CD4-positive, alpha-beta T cell treated with Interleukin-1 beta for 1 hour (primary cell): ENCODE data around the gene COL8A1.
"Not testable (repeated sequence)": the region's sequence is repeated elsewhere in the genome, so short reads cannot be mapped to it uniquely, and the experiment has no call there.

Source experiments
- DNase-seq, 2 donors: peaks; one replicate each; pipeline ENCODE4 v3.0.0-alpha.2; 2020 to 2022

COL8A1 gene

DNA sequence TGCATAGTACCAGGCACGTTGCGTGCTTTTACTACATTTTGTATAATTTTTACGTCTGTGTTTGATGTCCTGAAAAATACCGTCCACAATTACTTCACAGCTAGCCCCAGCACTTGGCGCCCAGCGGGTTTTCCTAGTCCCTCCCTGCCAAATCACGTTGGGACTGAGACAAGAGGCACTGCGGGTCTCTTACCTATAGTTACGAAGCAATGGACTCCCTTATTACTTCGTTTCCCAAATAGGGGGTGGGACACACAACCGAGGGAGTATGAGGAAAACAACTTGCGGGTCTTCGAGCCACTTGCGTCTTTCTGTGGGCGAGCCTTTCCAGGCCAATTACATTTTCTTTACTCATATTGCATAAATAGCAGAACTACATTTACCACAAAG lies 178.6 kb downstream of the COL8A1 start:
- no peak for DNase-seq

DNA sequence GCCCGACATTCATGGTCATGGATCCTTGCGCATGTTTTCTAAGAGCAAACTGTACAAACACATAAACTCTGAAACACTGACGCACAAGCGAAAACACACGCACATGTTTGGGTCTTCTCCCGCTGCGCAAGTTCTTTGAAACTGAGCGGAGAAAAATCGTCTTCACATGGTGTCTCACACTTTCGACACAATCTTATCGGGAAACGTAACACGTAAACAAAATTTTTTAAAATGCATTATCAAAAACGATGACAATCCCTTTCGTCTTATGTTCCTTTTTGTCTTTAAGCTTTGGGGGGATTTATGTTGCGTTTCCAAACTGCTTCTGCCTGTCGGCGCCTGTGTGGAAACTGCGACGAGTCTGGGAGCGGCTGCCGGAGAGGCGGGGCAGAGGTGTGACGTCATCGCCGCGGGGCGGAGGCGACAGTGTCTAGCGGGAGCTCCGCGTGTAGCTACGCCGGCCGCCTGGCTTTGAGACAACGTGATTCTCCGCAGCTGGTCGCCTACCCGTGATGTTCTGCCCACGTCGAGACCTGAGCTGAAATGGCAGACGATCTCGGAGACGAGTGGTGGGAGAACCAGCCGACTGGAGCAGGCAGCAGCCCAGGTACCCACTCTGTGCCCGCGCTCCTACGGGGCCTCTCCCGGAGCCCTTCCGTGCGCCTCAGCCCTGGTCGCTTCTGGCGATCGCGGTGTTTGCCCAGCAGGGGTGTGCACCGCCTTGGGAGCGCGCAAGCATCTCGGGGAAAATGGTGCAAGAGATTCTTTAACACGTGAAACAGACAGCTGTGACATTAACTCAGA lies 179.2 kb downstream of the COL8A1 start, which contains the start of gene CMSS1:
Gene CMSS1 (plus strand): TSS at position 426 of the 804 bp plus-strand sequence.
- DNase-seq, result peak; percentile 93 to 94

DNA sequence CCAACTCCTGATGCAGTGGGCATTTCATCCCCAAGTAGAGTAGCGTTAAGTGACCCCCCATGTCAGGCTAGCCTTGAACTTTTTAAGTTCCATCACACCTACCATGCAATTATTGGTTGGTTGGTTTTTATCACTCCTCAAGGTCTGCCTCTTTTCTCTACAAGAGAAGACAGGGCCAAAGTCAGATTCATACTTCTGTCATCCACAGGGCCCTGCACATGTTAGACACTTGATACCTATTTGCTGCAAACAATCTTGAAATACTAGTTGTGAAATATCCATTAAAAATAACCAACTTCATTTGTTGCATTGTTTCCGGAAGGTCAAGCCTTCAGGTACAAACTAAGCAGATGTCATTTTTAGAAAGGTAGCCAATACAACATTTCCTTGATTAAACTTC lies 180.4 kb downstream of the COL8A1 start:
- DNase-seq, result no peak

DNA sequence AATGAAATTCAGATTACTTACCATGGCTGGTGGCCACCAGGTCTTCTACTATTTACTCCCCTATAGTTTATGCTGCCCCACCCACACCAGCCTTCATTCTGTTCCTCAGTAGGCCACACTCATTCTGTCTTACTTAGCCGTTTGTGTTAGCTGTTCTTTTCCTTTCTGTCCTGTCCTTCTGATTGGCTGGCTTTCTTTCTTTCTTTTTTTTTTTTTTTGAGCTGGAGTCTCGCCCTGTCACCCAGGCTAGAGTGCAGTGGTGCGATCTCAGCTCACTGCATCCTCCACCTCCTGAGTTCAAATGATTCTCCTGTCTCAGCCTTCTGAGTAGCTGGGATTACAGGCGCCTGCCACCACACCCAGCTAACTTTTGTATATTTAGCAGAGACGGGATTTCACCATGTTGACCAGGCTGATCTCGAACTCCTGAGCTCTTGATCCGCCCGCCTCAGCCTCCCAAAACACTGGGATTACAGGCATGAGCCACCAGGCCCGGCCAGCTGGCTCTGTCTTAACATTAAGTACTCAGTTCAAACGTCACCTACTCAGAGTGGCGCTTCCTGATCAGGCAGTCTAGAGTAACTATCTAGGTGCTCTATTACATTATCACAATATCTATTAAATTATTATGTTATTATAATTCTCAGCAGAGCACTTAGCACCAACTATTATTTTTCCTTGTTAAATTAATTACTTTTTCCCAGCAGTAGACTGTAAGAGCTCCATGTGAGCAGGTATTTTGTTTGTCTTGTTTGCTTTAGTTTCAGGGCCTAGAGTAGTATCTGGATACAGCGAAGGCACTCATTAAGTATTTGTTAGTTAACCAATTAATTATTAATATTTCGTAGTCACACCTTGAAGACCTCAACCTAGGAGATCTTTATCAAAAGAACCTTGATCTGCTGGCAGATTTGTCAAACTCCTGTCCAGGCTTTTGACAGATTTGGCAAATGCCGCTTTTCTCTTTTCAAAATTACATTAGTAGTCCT lies 185.6 kb downstream of the COL8A1 start:
- no peak for DNase-seq

- DNase-seq, result no peak
These were observed 186.7 kb downstream of the COL8A1 start for GRCh38 chr3:99825004-99825640.

- no peak for DNase-seq
These were observed 191.4 kb downstream of the COL8A1 start for GRCh38 chr3:99829844-99830243.

DNA sequence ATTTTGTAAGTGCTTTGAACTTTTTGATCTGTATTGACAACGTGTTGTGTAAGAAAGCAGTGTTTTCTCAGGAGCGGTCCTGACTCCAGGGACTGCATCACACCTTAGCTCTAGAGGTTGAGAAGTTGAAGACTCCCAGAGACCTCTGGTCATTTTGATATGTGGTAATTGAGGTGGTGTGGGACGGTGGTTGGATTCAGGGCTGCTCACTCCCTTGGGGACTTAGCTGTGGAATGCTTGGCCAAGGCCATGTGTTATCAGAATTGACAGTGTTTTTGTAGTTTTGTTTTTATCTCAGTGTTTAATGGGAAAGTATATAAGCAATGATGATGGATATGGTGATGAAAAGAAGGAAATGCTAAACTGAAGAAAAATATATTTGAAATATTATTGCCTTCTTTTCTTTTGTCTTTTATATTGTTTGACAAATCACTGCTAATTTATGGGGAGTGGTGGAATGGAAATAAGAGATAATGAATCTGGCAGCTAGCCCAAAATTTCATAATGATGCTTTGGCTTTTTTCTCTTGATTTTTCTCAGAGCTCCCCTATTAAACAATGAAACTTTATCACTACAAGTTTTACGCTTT lies 195.3 kb downstream of the COL8A1 start:
- no peak for DNase-seq

DNA sequence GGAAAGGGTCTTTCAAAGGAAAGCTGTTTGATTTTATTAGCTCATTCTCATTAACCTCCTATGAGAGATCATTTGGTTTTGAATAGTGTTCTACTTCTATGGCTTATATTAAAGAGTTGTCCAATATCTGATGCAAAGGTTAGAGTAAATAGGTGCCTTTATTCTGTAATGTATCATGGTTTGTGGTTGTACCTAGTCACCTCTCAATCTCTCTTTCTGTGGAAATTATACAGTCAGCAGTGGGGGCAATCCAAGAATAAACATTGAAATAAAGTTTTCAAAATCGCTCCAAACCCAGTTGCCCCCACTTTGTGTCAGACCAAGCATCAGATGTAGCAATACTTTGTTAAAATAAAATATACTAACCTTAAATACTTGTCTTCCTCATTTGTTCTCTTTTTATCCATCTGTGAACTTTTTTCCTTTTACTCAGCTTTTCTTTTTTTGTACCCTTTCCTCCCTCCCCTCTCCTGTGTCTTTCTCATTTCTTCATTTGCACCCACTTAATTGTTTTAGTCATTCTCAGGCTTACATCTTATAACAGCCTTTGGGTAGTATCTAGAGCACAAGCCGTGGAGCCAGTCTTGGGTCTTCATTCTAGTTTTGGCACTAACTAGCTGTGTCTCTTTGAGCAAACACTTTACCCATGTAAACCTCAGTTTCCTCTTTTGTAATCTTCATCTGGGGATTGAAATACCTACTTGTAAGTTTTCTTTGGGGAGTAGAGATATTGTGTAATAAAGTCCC lies 196.0 kb downstream of the COL8A1 start:
- no peak for DNase-seq

- no peak for DNase-seq
These were observed 198.3 kb downstream of the COL8A1 start for GRCh38 chr3:99836681-99837080.

- DNase-seq, result no peak
These were observed 199.3 kb downstream of the COL8A1 start for GRCh38 chr3:99837715-99838114.

DNA sequence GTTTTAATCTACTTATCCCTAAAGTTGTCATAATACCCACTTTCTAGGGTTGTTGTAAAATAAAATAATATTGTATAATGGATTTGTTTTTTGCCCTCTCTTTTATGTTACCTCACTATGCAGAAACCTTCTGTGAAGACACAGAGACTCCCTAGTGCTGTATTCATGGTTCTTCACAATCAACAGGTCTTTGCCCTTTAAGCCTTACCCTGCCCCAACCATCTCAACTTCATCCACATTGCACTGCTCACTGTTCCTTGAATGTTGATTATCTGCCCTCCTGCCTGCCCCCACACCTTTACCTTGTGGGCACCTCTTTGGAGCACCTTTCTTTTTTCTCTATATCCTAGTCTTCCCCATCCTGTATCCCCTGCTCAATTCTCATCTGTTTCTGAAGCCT lies 200.4 kb downstream of the COL8A1 start:
- no peak for DNase-seq

- DNase-seq, result no peak
These were observed 201.2 kb downstream of the COL8A1 start for GRCh38 chr3:99839613-99840012.

DNA sequence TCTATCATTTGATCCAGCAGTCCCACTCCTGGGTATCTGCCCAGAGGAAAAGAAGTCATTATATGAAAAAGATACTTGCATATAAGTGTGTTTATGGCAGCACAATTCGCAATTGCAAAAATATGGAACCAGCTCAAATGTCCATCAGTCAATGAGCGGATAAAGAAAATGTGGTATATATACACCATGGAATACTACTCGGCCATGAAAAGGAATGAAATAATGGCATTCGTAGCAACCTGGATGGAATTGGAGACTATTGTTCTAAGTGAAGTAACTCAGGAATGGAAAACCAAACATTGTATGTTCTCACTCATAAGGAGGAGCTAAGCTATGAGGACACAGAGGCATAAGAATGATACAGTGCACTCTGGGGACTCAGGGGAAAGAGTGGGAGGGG lies 203.6 kb downstream of the COL8A1 start:
- not testable (repeated sequence) for DNase-seq

- DNase-seq, result peak in 1 of 2 donors; percentile 10
These were observed 204.6 kb downstream of the COL8A1 start for GRCh38 chr3:99842826-99843589.

DNA sequence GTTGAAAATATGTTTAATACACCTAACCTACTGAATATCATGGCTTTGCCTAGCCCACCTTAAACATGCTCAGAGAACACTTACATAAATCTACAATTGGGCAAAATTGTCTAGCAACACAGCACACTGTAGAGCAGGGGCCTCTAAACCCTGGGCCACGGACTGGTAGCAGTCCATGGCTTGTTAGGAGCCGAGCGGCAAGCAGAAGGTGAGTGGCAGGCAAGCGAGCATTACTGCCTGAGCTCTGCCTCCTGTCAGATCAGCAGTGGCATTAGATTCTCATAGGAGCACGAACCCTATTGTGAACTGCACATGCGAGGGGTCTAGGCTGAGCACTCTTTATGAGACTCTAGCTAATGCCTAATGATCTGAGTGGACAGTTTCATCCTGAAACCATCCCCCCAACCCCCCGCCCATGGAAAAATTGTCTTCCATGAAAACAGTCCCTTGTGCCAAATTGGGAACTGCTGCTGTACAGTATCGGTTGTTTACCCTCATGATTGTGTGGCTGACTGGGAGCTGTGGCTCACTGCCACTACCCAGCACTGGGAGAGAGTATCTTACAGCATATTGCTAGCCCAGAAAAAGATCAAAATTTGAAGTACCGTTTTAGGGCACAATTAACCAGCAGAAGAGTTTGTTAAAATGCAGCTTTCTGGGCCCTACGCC lies 205.3 kb downstream of the COL8A1 start:
- no peak for DNase-seq

DNA sequence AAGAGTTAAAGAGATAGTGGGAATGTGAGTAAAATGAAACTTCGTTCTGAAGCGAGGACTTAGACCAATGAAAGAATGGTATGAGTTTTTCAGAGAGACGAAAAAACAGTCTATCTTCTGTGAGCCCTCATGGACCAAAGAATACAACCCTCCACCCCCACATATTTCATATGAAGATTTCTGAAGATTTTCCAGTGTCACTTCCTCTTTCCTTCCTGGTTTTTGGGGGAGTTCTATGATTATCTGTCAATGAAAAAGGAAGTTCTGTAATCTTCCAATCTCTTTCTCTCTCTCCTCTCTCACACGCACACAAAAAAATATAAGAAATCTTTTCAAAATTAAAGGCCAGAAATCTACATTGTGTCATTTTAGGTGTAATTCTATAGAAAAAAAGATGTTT lies 206.9 kb downstream of the COL8A1 start:
- DNase-seq, result no peak

- no peak for DNase-seq
These were observed 207.6 kb downstream of the COL8A1 start for GRCh38 chr3:99845999-99846398.

GRCh38 chr3:99846477-99847160 lies 208.2 kb downstream of the COL8A1 start:
- DNase-seq, result no peak

GRCh38 chr3:99848433-99848832 lies 210.0 kb downstream of the COL8A1 start:
- no peak for DNase-seq
